K562 (cell line): Measurements from ENCODE around the gene STARD8.
"Not testable (repeated sequence)": the region's sequence is repeated elsewhere in the genome, so short reads cannot be mapped to it uniquely, and the experiment has no call there.

ENCODE experiments used
- POLR2A ChIP-seq: fragments of 450-650 bp; conservative IDR thresholded peaks from 2 replicates; pipeline ENCODE4 v1.6.1; 2016
- POLR2AphosphoS5 ChIP-seq: IDR thresholded peaks from 2 replicates; pipeline ENCODE4 v1.6.1; 2011; ENCODE audit warnings: mild to moderate bottlenecking, low read depth, low read length, moderate library complexity; ENCODE audit not compliant: control insufficient read depth, insufficient read depth
- RNF2 ChIP-seq: sonication (generic); IDR thresholded peaks from 2 replicates; pipeline ENCODE4 v1.6.1; 2016
- ZNF318 ChIP-seq, 2 experiments: fragments of 450-650 bp; IDR thresholded peaks; 2 replicates each; pipeline ENCODE4 v1.6.1; 2016; ENCODE audit warnings: mild to moderate bottlenecking in 2 of 2, borderline replicate concordance in 1 of 2, low read depth in 1 of 2, moderate library complexity in 1 of 2
- ZSCAN29 ChIP-seq: fragments of 450-650 bp; IDR thresholded peaks from 2 replicates; pipeline ENCODE4 v1.6.1; 2017

DNA sequence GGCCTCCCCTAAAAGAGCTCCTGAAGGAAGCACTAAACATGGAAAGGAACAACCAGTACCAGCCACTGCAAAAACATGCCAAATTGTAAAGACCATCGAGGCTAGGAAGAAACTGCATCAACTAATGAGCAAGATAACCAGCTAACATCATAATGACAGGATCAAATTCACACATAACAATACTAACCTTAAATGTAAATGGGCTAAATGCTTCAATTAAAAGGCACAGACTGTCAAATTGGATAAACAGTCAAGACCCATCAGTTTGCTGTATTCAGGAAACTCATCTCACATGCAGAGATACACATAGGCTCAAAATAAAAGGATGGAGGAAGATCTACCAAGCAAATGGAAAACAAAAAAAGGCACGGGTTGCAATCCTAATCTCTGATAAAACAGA, 43.2 kb upstream of the STARD8 start:
- TF ChIP-seq ZSCAN29; ZNF318 (IDR thresholded peaks at IDR 0.05; ENCODE audit: borderline replicate concordance in 1 of 2, low read depth in 1 of 2); POLR2A; POLR2AphosphoS5; RNF2: not testable (repeated sequence)
